Activated CD4-positive, alpha-beta T cell treated with anti-CD3 and anti-CD28 coated beads, Interleukin-2, Interleukin-4, amounts not matched to agents 100 ng/mL and 50 ng/mL, durations not matched to agents 16 hours and 8 hours (primary cell): ENCODE data around the gene ESPN.
A peak's percentile ranks its signal among the peaks of the same experiment; 100 is the strongest.
"Not testable (repeated sequence)": the region's sequence is repeated elsewhere in the genome, so short reads cannot be mapped to it uniquely, and the experiment has no call there.

Experiments
- DNase-seq: peaks from one replicate; pipeline ENCODE4 v3.0.0-alpha.2; 2020; ENCODE audit warnings: low spot score

The ESPN gene

GRCh38 chr1:6485168-6486101 lies 60.9 kb downstream of the ESPN start:
- DNase-seq = no peak

- peak; percentile 85 for DNase-seq
These were observed 61.9 kb downstream of the ESPN start for GRCh38 chr1:6486433-6487011.

GRCh38 chr1:6487804-6488484 lies 63.4 kb downstream of the ESPN start:
- DNase-seq = no peak

GRCh38 chr1:6488602-6489382 lies 64.2 kb downstream of the ESPN start:
- DNase-seq = no peak

- no peak for DNase-seq
These were observed 64.8 kb downstream of the ESPN start for GRCh38 chr1:6489383-6489765.

GRCh38 chr1:6489799-6490180 lies 65.2 kb downstream of the ESPN start:
- peak; percentile 89 for DNase-seq

- peak; percentile 71 for DNase-seq
These were observed 65.9 kb downstream of the ESPN start for GRCh38 chr1:6490181-6491080.

- DNase-seq = no peak
These were observed 66.5 kb downstream of the ESPN start for GRCh38 chr1:6491081-6491449.

GRCh38 chr1:6491480-6491962 lies 66.9 kb downstream of the ESPN start, which contains the start of gene PLEKHG5:
Gene PLEKHG5 (minus strand): TSS chr1:6491667. CDS start chr1:6477571, 14,096 bp downstream.
- DNase-seq = no peak

- DNase-seq = no peak
These were observed 67.4 kb downstream of the ESPN start for GRCh38 chr1:6491966-6492365.

- not testable (repeated sequence) for DNase-seq
These were observed 69.3 kb downstream of the ESPN start for GRCh38 chr1:6493834-6494223.

- DNase-seq = no peak
These were observed 70.1 kb downstream of the ESPN start for GRCh38 chr1:6494627-6495026.

- DNase-seq = no peak
These were observed 70.5 kb downstream of the ESPN start for GRCh38 chr1:6495041-6495441.

- no peak for DNase-seq
These were observed 71.2 kb downstream of the ESPN start for GRCh38 chr1:6495540-6496364.

GRCh38 chr1:6496365-6496721 lies 71.8 kb downstream of the ESPN start:
- no peak for DNase-seq

- no peak for DNase-seq
These were observed 72.3 kb downstream of the ESPN start for GRCh38 chr1:6496890-6497214.

- peak; percentile 12 for DNase-seq
These were observed 72.8 kb downstream of the ESPN start for GRCh38 chr1:6497215-6497866.

GRCh38 chr1:6497867-6498575 lies 73.4 kb downstream of the ESPN start:
- DNase-seq = no peak

- no peak for DNase-seq
These were observed 74.1 kb downstream of the ESPN start for GRCh38 chr1:6498576-6499111.
